K562 (cell line): Measurements from ENCODE around the gene CALU. TPM values are rescaled to one million over a fixed set of nuclear protein-coding genes. Genes with fewer than 3 reads are reported as not detected.

Source experiments
- ARID1B ChIP-seq: fragments of 450-650 bp; IDR thresholded peaks from 2 replicates; pipeline ENCODE4 v1.6.1; 2016; ENCODE audit warnings: antibody characterized with exemption, mild to moderate bottlenecking, inconsistent platforms
- CC2D1A ChIP-seq: fragments of 450-650 bp; IDR thresholded peaks from 2 replicates; pipeline ENCODE4 v1.6.1; 2017; ENCODE audit warnings: mild to moderate bottlenecking
- CXXC5 ChIP-seq: fragments of 250-450 bp; sonication (Bioruptor Pico); IDR thresholded peaks from 2 replicates; pipeline ENCODE4 v1.8.0; 2022; ENCODE audit warnings: inconsistent platforms, mild to moderate bottlenecking, moderate library complexity
- DDX20 ChIP-seq: fragments of 450-650 bp; IDR thresholded peaks from 2 replicates; pipeline ENCODE4 v1.6.1; 2016; ENCODE audit warnings: missing genetic modification characterization, low read depth, mild to moderate bottlenecking, missing compliant biosample characterization, moderate library complexity
- DMBX1 ChIP-seq: fragments of 250-450 bp; sonication (Bioruptor Pico); IDR thresholded peaks from 2 replicates; pipeline ENCODE4 v1.8.0; 2022; ENCODE audit warnings: inconsistent platforms, mild to moderate bottlenecking, moderate library complexity, borderline replicate concordance
- IFI16 ChIP-seq: fragments of 250-450 bp; sonication (Bioruptor Pico); IDR thresholded peaks from 2 replicates; pipeline ENCODE4 v2.1.2; 2022; ENCODE audit warnings: mild to moderate bottlenecking, inconsistent platforms
- MAFK ChIP-seq: IDR thresholded peaks from 2 replicates; pipeline ENCODE4 v1.6.1; 2011; ENCODE audit warnings: low read length, improper control_type of control experiment
- MAZ ChIP-seq, 2 experiments: fragments of 450-650 bp in 1 of 2; sonication (generic) in 1 of 2; formaldehyde crosslinking; IDR thresholded peaks in 1 of 2; conservative IDR thresholded peaks in 1 of 2; 2 replicates each; pipeline versions ENCODE4 v1.4.0 to v1.5.0; 2020; ENCODE audit warnings: mild to moderate bottlenecking in 1 of 2, missing genetic modification reagents in 1 of 2
- MCM7 ChIP-seq, 2 experiments: fragments of 450-650 bp; IDR thresholded peaks; 2 replicates each; pipeline ENCODE4 v1.6.1; 2016 to 2018
- TBP ChIP-seq: optimal IDR thresholded peaks from 2 replicates; pipeline ENCODE3; 2011; ENCODE audit warnings: low read depth, low read length, improper control_type of control experiment
- polyA plus RNA-seq, 8 experiments: library from polyadenylated mRNA; depleted of rRNA in 4 of 8; stranded (reverse) in 5 of 8; unstranded in 3 of 8; fragments of >200 nt; fragmentation: Nextera tagmentation in 2 of 8; fragmentation: Illumina TruSeq in 1 of 8; extraction: Ambion mirVana in 2 of 8; extraction: Trizol in 1 of 8; gene quantifications; 2 replicates each; pipeline versions ENCODE4 v1.2.1 to v1.2.3, GENCODE V29; 2011 to 2014; ENCODE audit warnings: inconsistent platforms in 1 of 8, missing spikeins in 1 of 8
- total RNA-seq, 7 experiments: library from RNA; depleted of rRNA in 6 of 7; stranded (reverse); fragments of >200 nt in 6 of 7; fragmentation: Illumina TruSeq in 2 of 7; extraction: Trizol in 2 of 7; gene quantifications; 2 replicates each; pipeline versions ENCODE4 v1.2.1 to v1.2.3, GENCODE V29; 2011 to 2021; ENCODE audit warnings: low replicate concordance in 1 of 7
- TF ChIP-seq, protein P1 (sequence below): fragments of 450-650 bp; conservative IDR thresholded peaks from 2 replicates; pipeline ENCODE4 v1.6.1; 2016; ENCODE audit warnings: missing genetic modification characterization, low read depth, mild to moderate bottlenecking, missing compliant biosample characterization, moderate library complexity
- TF ChIP-seq, protein P2 (sequence below): fragments of 450-650 bp; formaldehyde crosslinking; IDR thresholded peaks from 2 replicates; pipeline ENCODE4 v1.4.0; 2020; ENCODE audit warnings: mild to moderate bottlenecking, moderate library complexity
- TF ChIP-seq, protein P3 (sequence below): sonication (generic); formaldehyde crosslinking; IDR thresholded peaks from 2 replicates; pipeline ENCODE4 v1.8.1; 2023; ENCODE audit warnings: mild to moderate bottlenecking, missing genetic modification reagents, moderate library complexity
- TF ChIP-seq, protein P4 (sequence below): sonication (generic); formaldehyde crosslinking; IDR thresholded peaks from 2 replicates; pipeline ENCODE4 v1.8.0; 2022; ENCODE audit warnings: mild to moderate bottlenecking, low read depth, missing genetic modification reagents
- TF ChIP-seq, protein P5 (sequence below): sonication (generic); formaldehyde crosslinking; IDR thresholded peaks from 2 replicates; pipeline ENCODE4 v1.9.0; 2022; ENCODE audit warnings: mild to moderate bottlenecking, missing genetic modification reagents
- TF ChIP-seq, protein P6 (sequence below): fragments of 450-650 bp; IDR thresholded peaks from 2 replicates; pipeline ENCODE4 v1.6.1; 2014; ENCODE audit warnings: low read depth, mild to moderate bottlenecking, moderate library complexity, borderline replicate concordance
- TF ChIP-seq, protein P7 (sequence below), 3 experiments: IDR thresholded peaks in 2 of 3; conservative IDR thresholded peaks in 1 of 3; 2 replicates each; pipeline ENCODE4 v1.5.1; 2011 to 2012; ENCODE audit warnings: low read length in 3 of 3, mild to moderate bottlenecking in 3 of 3, control low read depth in 2 of 3, improper control_type of control experiment in 1 of 3, inconsistent platforms in 1 of 3, low read depth in 1 of 3, mixed read lengths in 1 of 3, moderate library complexity in 1 of 3; ENCODE audit not compliant: insufficient read depth in 2 of 3

Gene CALU
- total and polyA plus RNA-seq, 9 of the 15 experiments (the other 6 are each of a cell fraction or from before 2014, with no cell fraction given), result 166 to 286 (median 215) TPM

DNA sequence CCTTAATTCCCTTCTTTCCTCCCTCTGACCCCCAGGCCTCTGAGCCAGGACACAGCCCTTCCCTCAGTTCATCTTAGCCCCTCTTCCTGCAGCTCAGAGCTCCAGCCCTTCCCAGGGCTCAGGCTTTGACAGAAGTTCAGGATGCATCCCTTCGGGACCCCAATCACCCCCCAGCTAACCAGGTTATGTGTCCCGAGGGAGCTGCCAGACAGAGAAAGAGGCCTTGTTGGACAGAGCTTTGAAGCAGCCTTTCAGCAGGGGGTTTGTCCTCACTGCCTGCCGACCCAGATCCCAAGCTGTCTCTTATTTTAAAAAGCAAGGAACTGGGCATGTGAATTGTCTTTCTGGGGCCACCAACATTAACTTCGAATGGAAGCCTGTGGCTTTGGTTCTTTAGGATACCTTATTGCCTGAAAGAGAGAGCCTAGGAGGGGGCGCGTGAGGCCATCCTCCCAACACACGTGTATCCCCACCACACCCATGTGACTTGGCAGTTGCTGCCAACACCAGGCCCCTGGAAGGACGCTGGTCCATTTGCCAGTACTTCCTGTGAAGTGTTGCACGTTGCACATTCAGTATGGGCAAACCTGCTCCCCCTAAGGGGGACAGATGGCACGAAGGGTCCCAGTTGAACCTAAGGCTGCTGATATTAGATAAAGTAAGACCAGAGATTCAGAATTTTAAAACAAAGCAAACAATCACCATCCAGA, 53.5 kb downstream of the CALU start (continued):
- TF ChIP-seq IFI16 (peak; percentile 59; the same call in 1 of the 2 replicates), MAFK (0 out of 2 replicates have a peak, but pooled peaks have one; percentile 11), DDX20 (tag) (no peak), MAZ (CRISPR knock-in tag; conservative IDR thresholded peaks at IDR 0.05 in 1 of 2, IDR thresholded peaks at IDR 0.05 in 1 of 2) (peak in 1 of 2 experiments; percentile 39; a peak in 1 of 4 replicates), CC2D1A (no peak), CXXC5 (CRISPR knock-in tag) (peak; percentile 54), DMBX1 (CRISPR knock-in tag) (no peak), MCM7 (IDR thresholded peaks at IDR 0.05) (no peak), ARID1B (0 out of 2 replicates have a peak, but pooled peaks have one; percentile 11), TBP (peak; percentile 17)
- TF ChIP-seq, protein P1, sequence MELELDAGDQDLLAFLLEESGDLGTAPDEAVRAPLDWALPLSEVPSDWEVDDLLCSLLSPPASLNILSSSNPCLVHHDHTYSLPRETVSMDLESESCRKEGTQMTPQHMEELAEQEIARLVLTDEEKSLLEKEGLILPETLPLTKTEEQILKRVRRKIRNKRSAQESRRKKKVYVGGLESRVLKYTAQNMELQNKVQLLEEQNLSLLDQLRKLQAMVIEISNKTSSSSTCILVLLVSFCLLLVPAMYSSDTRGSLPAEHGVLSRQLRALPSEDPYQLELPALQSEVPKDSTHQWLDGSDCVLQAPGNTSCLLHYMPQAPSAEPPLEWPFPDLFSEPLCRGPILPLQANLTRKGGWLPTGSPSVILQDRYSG (tag), result peak; percentile 77; the same call in 1 of the 2 replicates
- TF ChIP-seq, protein P2, sequence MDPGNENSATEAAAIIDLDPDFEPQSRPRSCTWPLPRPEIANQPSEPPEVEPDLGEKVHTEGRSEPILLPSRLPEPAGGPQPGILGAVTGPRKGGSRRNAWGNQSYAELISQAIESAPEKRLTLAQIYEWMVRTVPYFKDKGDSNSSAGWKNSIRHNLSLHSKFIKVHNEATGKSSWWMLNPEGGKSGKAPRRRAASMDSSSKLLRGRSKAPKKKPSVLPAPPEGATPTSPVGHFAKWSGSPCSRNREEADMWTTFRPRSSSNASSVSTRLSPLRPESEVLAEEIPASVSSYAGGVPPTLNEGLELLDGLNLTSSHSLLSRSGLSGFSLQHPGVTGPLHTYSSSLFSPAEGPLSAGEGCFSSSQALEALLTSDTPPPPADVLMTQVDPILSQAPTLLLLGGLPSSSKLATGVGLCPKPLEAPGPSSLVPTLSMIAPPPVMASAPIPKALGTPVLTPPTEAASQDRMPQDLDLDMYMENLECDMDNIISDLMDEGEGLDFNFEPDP (CRISPR knock-in tag), result 0 out of 2 replicates have a peak, but pooled peaks have one; percentile 20
- TF ChIP-seq, protein P3, sequence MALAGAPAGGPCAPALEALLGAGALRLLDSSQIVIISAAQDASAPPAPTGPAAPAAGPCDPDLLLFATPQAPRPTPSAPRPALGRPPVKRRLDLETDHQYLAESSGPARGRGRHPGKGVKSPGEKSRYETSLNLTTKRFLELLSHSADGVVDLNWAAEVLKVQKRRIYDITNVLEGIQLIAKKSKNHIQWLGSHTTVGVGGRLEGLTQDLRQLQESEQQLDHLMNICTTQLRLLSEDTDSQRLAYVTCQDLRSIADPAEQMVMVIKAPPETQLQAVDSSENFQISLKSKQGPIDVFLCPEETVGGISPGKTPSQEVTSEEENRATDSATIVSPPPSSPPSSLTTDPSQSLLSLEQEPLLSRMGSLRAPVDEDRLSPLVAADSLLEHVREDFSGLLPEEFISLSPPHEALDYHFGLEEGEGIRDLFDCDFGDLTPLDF (CRISPR knock-in tag), result peak; percentile 82
- TF ChIP-seq, protein P4, sequence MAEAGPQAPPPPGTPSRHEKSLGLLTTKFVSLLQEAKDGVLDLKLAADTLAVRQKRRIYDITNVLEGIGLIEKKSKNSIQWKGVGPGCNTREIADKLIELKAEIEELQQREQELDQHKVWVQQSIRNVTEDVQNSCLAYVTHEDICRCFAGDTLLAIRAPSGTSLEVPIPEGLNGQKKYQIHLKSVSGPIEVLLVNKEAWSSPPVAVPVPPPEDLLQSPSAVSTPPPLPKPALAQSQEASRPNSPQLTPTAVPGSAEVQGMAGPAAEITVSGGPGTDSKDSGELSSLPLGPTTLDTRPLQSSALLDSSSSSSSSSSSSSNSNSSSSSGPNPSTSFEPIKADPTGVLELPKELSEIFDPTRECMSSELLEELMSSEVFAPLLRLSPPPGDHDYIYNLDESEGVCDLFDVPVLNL, result no peak
- TF ChIP-seq, protein P5, sequence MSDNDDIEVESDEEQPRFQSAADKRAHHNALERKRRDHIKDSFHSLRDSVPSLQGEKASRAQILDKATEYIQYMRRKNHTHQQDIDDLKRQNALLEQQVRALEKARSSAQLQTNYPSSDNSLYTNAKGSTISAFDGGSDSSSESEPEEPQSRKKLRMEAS (CRISPR knock-in tag), result peak; percentile 92
- TF ChIP-seq, protein P6, sequence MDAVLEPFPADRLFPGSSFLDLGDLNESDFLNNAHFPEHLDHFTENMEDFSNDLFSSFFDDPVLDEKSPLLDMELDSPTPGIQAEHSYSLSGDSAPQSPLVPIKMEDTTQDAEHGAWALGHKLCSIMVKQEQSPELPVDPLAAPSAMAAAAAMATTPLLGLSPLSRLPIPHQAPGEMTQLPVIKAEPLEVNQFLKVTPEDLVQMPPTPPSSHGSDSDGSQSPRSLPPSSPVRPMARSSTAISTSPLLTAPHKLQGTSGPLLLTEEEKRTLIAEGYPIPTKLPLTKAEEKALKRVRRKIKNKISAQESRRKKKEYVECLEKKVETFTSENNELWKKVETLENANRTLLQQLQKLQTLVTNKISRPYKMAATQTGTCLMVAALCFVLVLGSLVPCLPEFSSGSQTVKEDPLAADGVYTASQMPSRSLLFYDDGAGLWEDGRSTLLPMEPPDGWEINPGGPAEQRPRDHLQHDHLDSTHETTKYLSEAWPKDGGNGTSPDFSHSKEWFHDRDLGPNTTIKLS, result peak; percentile 54; the same call in 1 of the 2 replicates
- TF ChIP-seq, protein P7, sequence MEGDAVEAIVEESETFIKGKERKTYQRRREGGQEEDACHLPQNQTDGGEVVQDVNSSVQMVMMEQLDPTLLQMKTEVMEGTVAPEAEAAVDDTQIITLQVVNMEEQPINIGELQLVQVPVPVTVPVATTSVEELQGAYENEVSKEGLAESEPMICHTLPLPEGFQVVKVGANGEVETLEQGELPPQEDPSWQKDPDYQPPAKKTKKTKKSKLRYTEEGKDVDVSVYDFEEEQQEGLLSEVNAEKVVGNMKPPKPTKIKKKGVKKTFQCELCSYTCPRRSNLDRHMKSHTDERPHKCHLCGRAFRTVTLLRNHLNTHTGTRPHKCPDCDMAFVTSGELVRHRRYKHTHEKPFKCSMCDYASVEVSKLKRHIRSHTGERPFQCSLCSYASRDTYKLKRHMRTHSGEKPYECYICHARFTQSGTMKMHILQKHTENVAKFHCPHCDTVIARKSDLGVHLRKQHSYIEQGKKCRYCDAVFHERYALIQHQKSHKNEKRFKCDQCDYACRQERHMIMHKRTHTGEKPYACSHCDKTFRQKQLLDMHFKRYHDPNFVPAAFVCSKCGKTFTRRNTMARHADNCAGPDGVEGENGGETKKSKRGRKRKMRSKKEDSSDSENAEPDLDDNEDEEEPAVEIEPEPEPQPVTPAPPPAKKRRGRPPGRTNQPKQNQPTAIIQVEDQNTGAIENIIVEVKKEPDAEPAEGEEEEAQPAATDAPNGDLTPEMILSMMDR (IDR thresholded peaks at IDR 0.05 in 2 of 3, conservative IDR thresholded peaks at IDR 0.05 in 1 of 3; ENCODE audit: insufficient read depth in 2 of 3, low read depth in 1 of 3, low read length in 3 of 3), result 0 out of 6 replicates have a peak, but pooled peaks of 1 of the 3 experiments have one; percentile 15
